ENCODE measurements around the gene SORBS1.

The SORBS1 gene

GRCh38 chr10:95303535-95303934, 257.6 kb downstream of the SORBS1 start:
- no peaks in the 10 kb centered on the region for H3K27me3 ChIP-seq (ENCODE audit: low read length)
- no peaks in the 10 kb centered on the region for H3F3A ChIP-seq (ENCODE audit: insufficient read depth)
- TF ChIP-seq CTCF (IDR thresholded peaks at IDR 0.05; ENCODE audit: insufficient read depth, low read length, poor library complexity, severe bottlenecking) (no peak), EZH2phosphoT487 (conservative IDR thresholded peaks at IDR 0.05; ENCODE audit: low read length) (no peak)
- H3K36me3 ChIP-seq (ENCODE audit: low read length) = no peaks in the 10 kb centered on the region
- no peak overlapping the region for H2AFZ ChIP-seq (ENCODE audit: low read depth, low read length, severe bottlenecking)
- no peaks in the 10 kb centered on the region for H4K20me1 ChIP-seq (ENCODE audit: low read depth, low read length)
- H3K79me2 ChIP-seq (ENCODE audit: insufficient read depth, low read length) = no peaks in the 10 kb centered on the region
- H3K9me3 ChIP-seq (ENCODE audit: insufficient read depth, low read length) = no peaks in the 10 kb centered on the region
- H3K4me3 ChIP-seq (ENCODE audit: insufficient read depth, low read length, poor library complexity, severe bottlenecking) = no peak overlapping the region
- H3K9me2 ChIP-seq (replicated peaks; ENCODE audit: insufficient read depth, low read length) = no peaks in the 10 kb centered on the region
- no peak overlapping the region for H3K4me2 ChIP-seq (ENCODE audit: low read depth, low read length, poor library complexity, severe bottlenecking)
- no peak overlapping the region for H3K27ac ChIP-seq (ENCODE audit: low read depth, low read length)
- H3K9ac ChIP-seq (ENCODE audit: low read length) = no peak overlapping the region

GRCh38 chr10:95300022-95300539, 261.1 kb downstream of the SORBS1 start:
- TF ChIP-seq EZH2phosphoT487 (conservative IDR thresholded peaks at IDR 0.05; ENCODE audit: low read length) (no peak), CTCF (IDR thresholded peaks at IDR 0.05; ENCODE audit: insufficient read depth, low read length, poor library complexity, severe bottlenecking) (no peak)
- no peak overlapping the region for H3K9ac ChIP-seq (ENCODE audit: low read length)
- H3K27me3 ChIP-seq (ENCODE audit: low read length) = no peaks in the 10 kb centered on the region
- no peak overlapping the region for H3K27ac ChIP-seq (ENCODE audit: low read depth, low read length)
- H3K9me2 ChIP-seq (replicated peaks; ENCODE audit: insufficient read depth, low read length) = no peaks in the 10 kb centered on the region
- H3K9me3 ChIP-seq (ENCODE audit: insufficient read depth, low read length) = no peaks in the 10 kb centered on the region
- H3K36me3 ChIP-seq (ENCODE audit: low read length) = no peaks in the 10 kb centered on the region
- H2AFZ ChIP-seq (ENCODE audit: low read depth, low read length, severe bottlenecking) = no peak overlapping the region
- H3F3A ChIP-seq (ENCODE audit: insufficient read depth) = no peaks in the 10 kb centered on the region
- no peak overlapping the region for H3K4me2 ChIP-seq (ENCODE audit: low read depth, low read length, poor library complexity, severe bottlenecking)
- no peak overlapping the region for H3K4me3 ChIP-seq (ENCODE audit: insufficient read depth, low read length, poor library complexity, severe bottlenecking)
- no peaks in the 10 kb centered on the region for H4K20me1 ChIP-seq (ENCODE audit: low read depth, low read length)
- no peaks in the 10 kb centered on the region for H3K79me2 ChIP-seq (ENCODE audit: insufficient read depth, low read length)

GRCh38 chr10:95297402-95297801, 263.8 kb downstream of the SORBS1 start:
- no peak overlapping the region for H2AFZ ChIP-seq (ENCODE audit: low read depth, low read length, severe bottlenecking)
- no peak overlapping the region for H3K4me2 ChIP-seq (ENCODE audit: low read depth, low read length, poor library complexity, severe bottlenecking)

More at GRCh38 chr10:95297402-95297801, 263.8 kb downstream of the SORBS1 start:
- no peaks in the 10 kb centered on the region for H3K36me3 ChIP-seq (ENCODE audit: low read length)
- peaks cover 21% of the 10 kb centered on the region for H3F3A ChIP-seq (ENCODE audit: insufficient read depth)
- no peaks in the 10 kb centered on the region for H3K79me2 ChIP-seq (ENCODE audit: insufficient read depth, low read length)
- H3K9me2 ChIP-seq (replicated peaks; ENCODE audit: insufficient read depth, low read length) = no peaks in the 10 kb centered on the region
- no peak overlapping the region for H3K9ac ChIP-seq (ENCODE audit: low read length)
- H3K27me3 ChIP-seq (ENCODE audit: low read length) = no peaks in the 10 kb centered on the region
- H3K27ac ChIP-seq (ENCODE audit: low read depth, low read length) = no peak overlapping the region
- TF ChIP-seq EZH2phosphoT487 (conservative IDR thresholded peaks at IDR 0.05; ENCODE audit: low read length) = no peak
- TF ChIP-seq CTCF (IDR thresholded peaks at IDR 0.05; ENCODE audit: insufficient read depth, low read length, poor library complexity, severe bottlenecking) = no peak
- H3K9me3 ChIP-seq (ENCODE audit: insufficient read depth, low read length) = no peaks in the 10 kb centered on the region
- H3K4me3 ChIP-seq (ENCODE audit: insufficient read depth, low read length, poor library complexity, severe bottlenecking) = no peak overlapping the region
- no peaks in the 10 kb centered on the region for H4K20me1 ChIP-seq (ENCODE audit: low read depth, low read length)

Measured in SU-DHL-6 (cell line).